ENCODE measurements around the gene ADA.

ADA gene

DNA sequence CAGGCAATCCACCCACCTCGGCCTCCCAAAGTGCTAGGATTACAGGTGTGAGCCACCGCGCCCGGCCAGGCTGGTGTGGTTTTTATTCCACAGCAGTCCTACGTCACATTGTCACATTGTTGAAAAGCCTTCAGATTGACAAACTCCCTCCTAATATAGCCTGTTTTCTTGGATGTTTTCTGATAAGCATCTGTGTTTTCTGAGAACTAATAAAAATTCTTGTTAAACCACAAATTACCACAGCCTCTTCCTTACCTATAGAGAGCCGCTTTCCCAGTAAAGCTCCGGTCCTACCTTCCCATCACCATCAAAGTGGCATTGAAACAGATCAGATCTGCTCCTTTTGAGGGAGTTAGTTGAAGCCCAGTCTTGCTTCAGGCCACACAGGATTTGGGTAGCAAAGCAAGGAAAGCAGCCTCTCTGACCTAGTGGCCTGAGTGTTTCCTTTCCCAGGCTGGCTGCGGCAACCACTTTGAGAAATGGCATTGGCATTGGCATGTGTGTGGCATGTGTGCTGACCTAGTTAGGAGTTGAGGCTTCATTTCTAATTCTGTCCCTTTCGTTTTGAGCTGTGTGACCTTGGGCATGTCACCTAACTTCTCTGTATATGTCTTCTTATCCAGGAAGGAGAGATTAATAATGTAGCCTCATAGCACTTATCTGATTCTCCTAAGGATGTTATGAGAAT, 70.8 kb downstream of the ADA start:
- no peak for DNase-seq (ENCODE audit: low read depth in 2 of 2)

GRCh38 chr20:44579313-44580081, 72.0 kb downstream of the ADA start:
- no peak for DNase-seq (ENCODE audit: low read depth in 2 of 2)

GRCh38 chr20:44576297-44576696, 75.2 kb downstream of the ADA start:
- no peak for DNase-seq (ENCODE audit: low read depth in 2 of 2)

DNA sequence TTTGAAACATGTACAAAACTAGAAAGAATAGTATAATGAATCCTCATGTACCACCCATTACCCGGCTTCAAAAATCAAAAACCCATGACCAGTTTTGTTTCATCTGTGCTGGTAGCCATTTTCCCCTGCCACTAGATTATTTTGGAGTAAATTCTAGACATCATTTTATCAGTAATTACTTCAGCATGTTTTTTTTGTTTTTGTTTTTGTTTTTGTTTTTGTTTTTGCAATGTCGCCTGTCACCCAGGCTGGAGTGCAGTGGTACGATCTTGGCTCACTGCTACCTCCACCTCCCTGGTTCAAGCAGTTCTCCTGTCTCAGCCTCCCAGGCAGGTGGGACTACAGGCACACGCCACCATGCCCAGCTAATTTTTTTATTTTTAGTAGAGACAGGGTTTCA, 77.1 kb downstream of the ADA start:
- no peak for DNase-seq (ENCODE audit: low read depth in 2 of 2)

GRCh38 chr20:44573501-44573869, 78.0 kb downstream of the ADA start:
- DNase-seq (ENCODE audit: low read depth in 2 of 2), result no peak

DNA sequence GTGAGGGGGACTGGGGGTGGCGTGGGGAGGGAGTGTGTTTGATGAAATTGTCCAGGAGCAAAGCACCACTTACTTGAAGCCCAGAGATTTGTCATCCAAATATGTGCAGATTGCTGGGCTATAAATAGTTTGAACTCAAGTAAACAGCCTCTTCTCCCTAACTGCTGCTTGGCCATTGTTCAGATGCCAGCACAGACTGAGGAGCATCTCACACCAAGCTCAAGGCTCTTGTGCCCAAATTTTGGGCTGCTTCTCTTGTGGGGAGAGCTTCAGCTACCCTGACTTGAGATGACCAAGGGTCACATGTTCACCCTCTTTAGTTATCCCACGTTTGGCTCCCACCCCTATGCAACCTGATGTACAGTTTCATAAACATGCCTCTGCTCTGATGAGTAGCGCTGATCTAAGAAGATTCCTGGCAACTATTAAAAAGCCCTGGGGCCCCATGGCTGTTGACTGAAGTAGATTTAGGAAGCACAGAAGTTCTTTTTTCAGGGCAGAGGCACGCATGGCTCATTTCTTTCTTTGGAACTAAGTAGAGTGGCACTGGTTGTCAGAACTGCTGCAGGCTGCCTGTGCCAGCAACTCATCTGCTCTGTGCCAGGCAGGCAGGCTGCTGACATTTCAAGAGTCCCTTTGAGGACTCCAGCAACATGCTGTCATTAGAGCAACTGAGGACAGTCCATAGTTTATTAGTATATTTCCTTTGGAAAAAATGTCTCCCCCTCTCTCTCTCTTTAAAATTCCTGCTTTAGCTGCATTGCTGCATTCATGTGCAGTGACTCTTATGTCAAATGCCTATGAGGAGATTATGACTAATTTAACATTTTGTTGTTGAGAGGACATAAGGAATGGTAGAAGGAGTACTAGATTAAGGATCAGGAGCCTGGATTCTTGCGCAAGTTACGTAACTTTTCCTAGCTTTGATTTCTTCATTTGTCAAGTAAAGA, 78.7 kb downstream of the ADA start:
- DNase-seq (ENCODE audit: low read depth in 2 of 2), result no peak

- no peak for DNase-seq (ENCODE audit: low read depth in 2 of 2)
These were observed 80.0 kb downstream of the ADA start for GRCh38 chr20:44571362-44571988.

GRCh38 chr20:44570367-44570766, 81.1 kb downstream of the ADA start:
- no peak for DNase-seq (ENCODE audit: low read depth in 2 of 2)

All from stimulated activated CD8-positive, alpha-beta memory T cell treated with anti-CD3 and anti-CD28 coated beads, Interleukin-15, amount 100 ng/mL, for 48 hours (primary cell).